GM12891 (cell line): ENCODE measurements around the gene SORCS2.

Source experiments
- PAX5 ChIP-seq: IDR thresholded peaks from 2 replicates; pipeline ENCODE4 v1.6.1; 2011; ENCODE audit warnings: low read length, moderate library complexity, mild to moderate bottlenecking; ENCODE audit not compliant: insufficient read depth, severe bottlenecking
- POLR2A ChIP-seq: IDR thresholded peaks from 2 replicates; pipeline ENCODE4 v1.6.1; 2011; ENCODE audit warnings: low read depth, low read length, control low read depth
- POLR2AphosphoS5 ChIP-seq: IDR thresholded peaks from 2 replicates; pipeline ENCODE4 v1.6.1; 2011; ENCODE audit warnings: low read depth, low read length, control low read depth
- POU2F2 ChIP-seq: IDR thresholded peaks from 2 replicates; pipeline ENCODE4 v1.6.1; 2011; ENCODE audit warnings: low read depth, mild to moderate bottlenecking, control low read depth, low read length, moderate library complexity
- SPI1 ChIP-seq: IDR thresholded peaks from 2 replicates; pipeline ENCODE4 v1.6.1; 2011; ENCODE audit warnings: low read depth, low read length, control low read depth
- TAF1 ChIP-seq: IDR thresholded peaks from 2 replicates; pipeline ENCODE4 v1.6.1; 2011; ENCODE audit warnings: low read depth, low read length, control low read depth

- TF ChIP-seq POLR2AphosphoS5 (no peak), TAF1 (no peak), POLR2A (no peak), SPI1 (no peak), POU2F2 (no peak), PAX5 (no peak)
These were observed at the start of gene SORCS2 for GRCh38 chr4:7192252-7193029.
